OCI-LY1 (cell line): ENCODE data around the gene TAMALIN.

Experiments used
- EZH2 ChIP-seq: fragments of 200-600 bp; sonication (generic), shearing (Covaris generic); IDR thresholded peaks from 2 replicates; pipeline ENCODE4 v1.8.0; 2017; ENCODE audit warnings: borderline replicate concordance, mixed run types, mild to moderate bottlenecking, antibody characterized with exemption, low read length, moderate library complexity, mixed read lengths
- TF ChIP-seq, protein P1 (sequence below): fragments of 200-600 bp; sonication (generic), shearing (Covaris generic); IDR thresholded peaks from 2 replicates; pipeline ENCODE4 v1.5.1; 2017; ENCODE audit warnings: mild to moderate bottlenecking, antibody characterized with exemption, low read length, moderate library complexity, mixed read lengths

DNA sequence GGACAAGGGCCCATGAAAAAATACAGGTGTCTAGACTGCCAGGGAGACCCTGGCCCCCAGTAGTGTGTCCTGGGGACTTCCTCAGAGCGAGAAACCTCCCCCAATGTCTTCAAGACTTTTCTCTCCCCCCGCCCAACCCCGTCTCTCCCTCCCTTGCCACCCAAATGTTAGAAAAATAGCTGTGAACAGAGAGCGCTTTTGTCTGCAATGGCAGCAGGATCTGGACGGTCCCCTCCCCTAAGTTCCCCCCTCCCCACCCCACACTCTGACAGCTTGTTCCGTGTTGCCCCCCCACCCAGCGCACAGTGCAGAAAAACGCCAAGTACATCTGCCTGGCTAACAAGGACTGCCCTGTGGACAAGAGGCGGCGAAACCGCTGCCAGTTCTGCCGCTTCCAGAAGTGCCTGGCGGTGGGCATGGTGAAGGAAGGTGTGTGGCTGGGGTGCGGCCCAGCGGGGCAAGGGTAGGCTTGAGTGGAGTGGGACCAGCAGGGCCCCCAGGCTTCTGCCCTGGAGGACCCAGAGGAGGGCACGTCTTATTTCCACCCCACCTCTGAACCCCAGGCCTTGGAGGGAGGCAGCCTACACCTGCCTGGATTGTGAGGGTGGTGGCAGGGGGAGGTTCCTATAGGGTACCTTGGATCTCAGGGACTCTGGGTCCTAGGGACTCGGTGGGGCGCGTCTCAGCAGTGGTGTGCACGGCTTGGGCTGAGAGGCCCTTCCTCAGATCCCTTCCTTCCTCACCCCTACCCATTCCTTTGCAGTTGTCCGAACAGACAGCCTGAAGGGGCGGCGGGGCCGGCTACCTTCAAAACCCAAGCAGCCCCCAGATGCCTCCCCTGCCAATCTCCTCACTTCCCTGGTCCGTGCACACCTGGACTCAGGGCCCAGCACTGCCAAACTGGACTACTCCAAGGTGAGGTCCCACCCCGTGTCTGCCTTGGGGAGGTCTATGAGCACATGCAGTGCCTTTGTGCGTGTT, 49.3 kb downstream of the TAMALIN start:
- no peak for TF ChIP-seq EZH2
- TF ChIP-seq, protein P1, sequence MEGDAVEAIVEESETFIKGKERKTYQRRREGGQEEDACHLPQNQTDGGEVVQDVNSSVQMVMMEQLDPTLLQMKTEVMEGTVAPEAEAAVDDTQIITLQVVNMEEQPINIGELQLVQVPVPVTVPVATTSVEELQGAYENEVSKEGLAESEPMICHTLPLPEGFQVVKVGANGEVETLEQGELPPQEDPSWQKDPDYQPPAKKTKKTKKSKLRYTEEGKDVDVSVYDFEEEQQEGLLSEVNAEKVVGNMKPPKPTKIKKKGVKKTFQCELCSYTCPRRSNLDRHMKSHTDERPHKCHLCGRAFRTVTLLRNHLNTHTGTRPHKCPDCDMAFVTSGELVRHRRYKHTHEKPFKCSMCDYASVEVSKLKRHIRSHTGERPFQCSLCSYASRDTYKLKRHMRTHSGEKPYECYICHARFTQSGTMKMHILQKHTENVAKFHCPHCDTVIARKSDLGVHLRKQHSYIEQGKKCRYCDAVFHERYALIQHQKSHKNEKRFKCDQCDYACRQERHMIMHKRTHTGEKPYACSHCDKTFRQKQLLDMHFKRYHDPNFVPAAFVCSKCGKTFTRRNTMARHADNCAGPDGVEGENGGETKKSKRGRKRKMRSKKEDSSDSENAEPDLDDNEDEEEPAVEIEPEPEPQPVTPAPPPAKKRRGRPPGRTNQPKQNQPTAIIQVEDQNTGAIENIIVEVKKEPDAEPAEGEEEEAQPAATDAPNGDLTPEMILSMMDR = no peak
